OCI-LY7 (cell line): ENCODE measurements around the gene SUOX. TPM values are rescaled to one million over a fixed set of nuclear protein-coding genes. Genes with fewer than 3 reads are reported as not detected.
A peak's percentile ranks its signal among the peaks of the same experiment; 100 is the strongest.
"Not testable (repeated sequence)": the region's sequence is repeated elsewhere in the genome, so short reads cannot be mapped to it uniquely, and the experiment has no call there.

Source experiments
- BruUV-seq: library from RNA; stranded (reverse); fragments of 400-500 nt; replicated peaks from 2 replicates; lab custom pipeline; 2021; lab: Mats Ljungman, UMichigan
- CTCF ChIA-PET: fragments of 300-600 bp; sonication (Branson Sonifier 250); formaldehyde crosslinking; loops from one replicate; lab custom pipeline; 2022; ENCODE audit warnings: antibody characterized with exemption; ENCODE audit not compliant: unreplicated experiment; lab: Charles Lee
- POLR2A ChIA-PET: fragments of 300-600 bp; sonication (Branson Sonifier 250); formaldehyde crosslinking; loops from one replicate; lab custom pipeline; 2022; ENCODE audit warnings: antibody characterized with exemption; lab: Charles Lee
- DNase-seq: peaks from one replicate; pipeline ENCODE4 v3.0.0-alpha.2; 2015; ENCODE audit warnings: low spot score
- H2AFZ ChIP-seq: fragments of 200-600 bp; sonication (generic), shearing (Covaris generic); 2 replicates; pipeline ENCODE4 v1.6.1; 2014; ENCODE audit warnings: mild to moderate bottlenecking, antibody characterized with exemption, low read length, moderate library complexity
- H3K27ac ChIP-seq: fragments of 200-600 bp; sonication (generic); 2 replicates; pipeline ENCODE4 v1.5.1; 2014; ENCODE audit warnings: mixed run types, low read depth, mild to moderate bottlenecking, moderate library complexity, low read length, inconsistent platforms; ENCODE audit not compliant: poor library complexity, severe bottlenecking
- H3K36me3 ChIP-seq: fragments of 200-600 bp; sonication (generic); 2 replicates; pipeline ENCODE4 v1.6.1; 2014; ENCODE audit warnings: mild to moderate bottlenecking, antibody characterized with exemption, low read length, moderate library complexity, mixed read lengths; ENCODE audit not compliant: insufficient read depth
- H3K4me1 ChIP-seq: fragments of 200-600 bp; sonication (generic); 2 replicates; pipeline ENCODE4 v1.5.1; 2014; ENCODE audit warnings: mild to moderate bottlenecking, low read length; ENCODE audit not compliant: insufficient read depth, poor library complexity, severe bottlenecking
- H3K4me2 ChIP-seq: fragments of 200-600 bp; sonication (generic); 2 replicates; pipeline ENCODE4 v1.6.1; 2014; ENCODE audit warnings: mild to moderate bottlenecking, low read length
- H3K4me3 ChIP-seq: fragments of 200-600 bp; sonication (generic); 2 replicates; pipeline ENCODE4 v1.5.1; 2014; ENCODE audit warnings: mild to moderate bottlenecking, low read depth, low read length; ENCODE audit not compliant: poor library complexity, severe bottlenecking
- H3K79me2 ChIP-seq: fragments of 200-600 bp; sonication (generic); 2 replicates; pipeline ENCODE4 v1.6.1; 2016; ENCODE audit warnings: low read depth, mild to moderate bottlenecking, low read length, moderate library complexity, mixed read lengths; ENCODE audit not compliant: insufficient read depth
- H3K9me2 ChIP-seq: fragments of 200-600 bp; sonication (generic); 2 replicates; pipeline ENCODE4 v1.6.1; 2016; ENCODE audit warnings: mild to moderate bottlenecking, low read length, mixed read lengths; ENCODE audit not compliant: insufficient read depth
- H3K9me3 ChIP-seq: fragments of 200-600 bp; sonication (generic); 2 replicates; pipeline ENCODE4 v1.6.1; 2014; ENCODE audit warnings: mild to moderate bottlenecking, mixed run types, low read length, mixed read lengths
- H4K20me1 ChIP-seq: fragments of 200-600 bp; sonication (generic); 2 replicates; pipeline ENCODE4 v1.6.1; 2014; ENCODE audit warnings: mild to moderate bottlenecking, antibody characterized with exemption, low read length, moderate library complexity, mixed read lengths; ENCODE audit not compliant: insufficient read depth
- EZH2phosphoT487 ChIP-seq: fragments of 200-600 bp; sonication (generic); IDR thresholded peaks from 2 replicates; pipeline ENCODE4 v1.6.1; 2018; ENCODE audit warnings: low read depth, borderline replicate concordance, mild to moderate bottlenecking, mixed run types, antibody characterized with exemption, low read length, moderate library complexity, mixed read lengths
- intact Hi-C: fragments of 100-400 bp; cut with micrococcal nuclease; formaldehyde crosslinking; loops from one replicate; pipeline ENCODE4 v1.10.0; 2022; ENCODE audit not compliant: unreplicated experiment
- total RNA-seq, 2 experiments: library from RNA; depleted of rRNA in 1 of 2; stranded (reverse); fragments of >200 nt in 1 of 2; shearing (Covaris generic) in 1 of 2; gene quantifications; 2 replicates each; pipeline ENCODE4 v1.2.3, GENCODE V29; 2014 to 2022
- TF ChIP-seq, protein P1 (sequence below): fragments of 200-600 bp; sonication (generic); conservative IDR thresholded peaks from 2 replicates; pipeline ENCODE4 v1.5.1; 2014; ENCODE audit warnings: mild to moderate bottlenecking, antibody characterized with exemption, low read length, moderate library complexity, mixed read lengths

SUOX gene
- total RNA-seq, 2 experiments from 2014 or later = 2.7 to 6.4 TPM

GRCh38 chr12:55974308-55974730, 22.8 kb upstream of the SUOX start:
- peak; percentile 56 for DNase-seq
- Histone ChIP-seq H3K27ac (peak overlapping the region; percentile 55), H3K4me3 (peak overlapping the region; percentile 88), H3K4me2 (peak overlapping the region; percentile 74), H3K4me1 (peaks cover 23% of the 10 kb centered on the region), H2AFZ (peak overlapping the region; percentile 53; the same call in 1 of the 2 replicates), H4K20me1 (no peaks in the 10 kb centered on the region), H3K79me2 (peaks cover 21% of the 10 kb centered on the region; the same call in 1 of the 2 replicates), H3K9me3 (no peaks in the 10 kb centered on the region), H3K36me3 (peaks cover 40% of the 10 kb centered on the region), H3K9me2 (no peaks in the 10 kb centered on the region)
- BruUV-seq = no TSS peak
- ChIA-PET POLR2A (interaction anchor here (0.6 to 2.5 kb wide), 19 partner anchors 9 to 301 kb away, joined by 3 to 32 read pairs (median 4); partner anchors contain the start of genes CD63, ORMDL2, PYM1 and SARNP), CTCF (interaction anchor here (0.5 to 0.6 kb wide), 2 partner anchors 14 to 148 kb away, joined by 3 read pairs; no protein-coding TSS in a partner anchor)
- intact Hi-C loops = no loop called here
- TF ChIP-seq EZH2phosphoT487 = no peak
- TF ChIP-seq, protein P1, sequence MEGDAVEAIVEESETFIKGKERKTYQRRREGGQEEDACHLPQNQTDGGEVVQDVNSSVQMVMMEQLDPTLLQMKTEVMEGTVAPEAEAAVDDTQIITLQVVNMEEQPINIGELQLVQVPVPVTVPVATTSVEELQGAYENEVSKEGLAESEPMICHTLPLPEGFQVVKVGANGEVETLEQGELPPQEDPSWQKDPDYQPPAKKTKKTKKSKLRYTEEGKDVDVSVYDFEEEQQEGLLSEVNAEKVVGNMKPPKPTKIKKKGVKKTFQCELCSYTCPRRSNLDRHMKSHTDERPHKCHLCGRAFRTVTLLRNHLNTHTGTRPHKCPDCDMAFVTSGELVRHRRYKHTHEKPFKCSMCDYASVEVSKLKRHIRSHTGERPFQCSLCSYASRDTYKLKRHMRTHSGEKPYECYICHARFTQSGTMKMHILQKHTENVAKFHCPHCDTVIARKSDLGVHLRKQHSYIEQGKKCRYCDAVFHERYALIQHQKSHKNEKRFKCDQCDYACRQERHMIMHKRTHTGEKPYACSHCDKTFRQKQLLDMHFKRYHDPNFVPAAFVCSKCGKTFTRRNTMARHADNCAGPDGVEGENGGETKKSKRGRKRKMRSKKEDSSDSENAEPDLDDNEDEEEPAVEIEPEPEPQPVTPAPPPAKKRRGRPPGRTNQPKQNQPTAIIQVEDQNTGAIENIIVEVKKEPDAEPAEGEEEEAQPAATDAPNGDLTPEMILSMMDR = no peak

GRCh38 chr12:55978393-55978792, 18.7 kb upstream of the SUOX start:
- H4K20me1 ChIP-seq = no peaks in the 10 kb centered on the region
- no peak for TF ChIP-seq EZH2phosphoT487
- TF ChIP-seq, protein P1 = no peak
- H3K4me3 ChIP-seq = no peak overlapping the region
- CTCF ChIA-PET = no interaction called here
- H3K27ac ChIP-seq = no peak overlapping the region
- POLR2A ChIA-PET = no interaction called here
- no TSS peak for BruUV-seq
- no peaks in the 10 kb centered on the region for H3K9me3 ChIP-seq
- peaks cover 21% of the 10 kb centered on the region; the same call in 1 of the 2 replicates for H3K79me2 ChIP-seq
- no peak overlapping the region for H2AFZ ChIP-seq
- no peak for DNase-seq
- no peak overlapping the region for H3K4me2 ChIP-seq
- peaks cover 32% of the 10 kb centered on the region for H3K36me3 ChIP-seq
- H3K4me1 ChIP-seq = peaks cover 32% of the 10 kb centered on the region
- no peaks in the 10 kb centered on the region for H3K9me2 ChIP-seq
- intact Hi-C loops = no loop called here

DNA sequence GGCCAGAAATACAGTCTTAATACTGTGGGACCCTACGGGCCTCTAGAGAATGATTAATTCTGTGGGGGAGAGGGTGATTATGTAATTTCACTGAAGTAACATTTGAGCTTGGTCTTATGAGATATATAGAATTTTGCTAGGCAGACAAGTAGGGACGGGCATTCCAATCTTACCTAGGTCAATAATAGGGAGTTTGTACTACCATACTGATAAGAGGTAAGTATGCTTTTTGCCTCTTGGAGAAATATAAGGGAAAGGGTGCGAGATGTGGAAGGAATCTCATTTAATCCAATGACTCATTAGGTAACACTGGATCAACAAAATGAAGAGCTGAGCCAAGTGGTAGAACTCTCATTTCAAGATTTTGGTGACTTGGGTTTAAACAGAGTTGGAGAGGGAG, 18.0 kb upstream of the SUOX start:
- no peak for DNase-seq
- H3K9me2 ChIP-seq = no peaks in the 10 kb centered on the region
- no TSS peak for BruUV-seq
- no peak for TF ChIP-seq EZH2phosphoT487
- TF ChIP-seq, protein P1 = no peak
- H4K20me1 ChIP-seq = no peaks in the 10 kb centered on the region
- H3K36me3 ChIP-seq = peaks cover 36% of the 10 kb centered on the region
- no peaks in the 10 kb centered on the region for H3K9me3 ChIP-seq
- peaks cover 37% of the 10 kb centered on the region for H3K4me1 ChIP-seq
- CTCF ChIA-PET = no interaction called here
- peaks cover 21% of the 10 kb centered on the region; the same call in 1 of the 2 replicates for H3K79me2 ChIP-seq
- H2AFZ ChIP-seq = no peak overlapping the region
- H3K4me3 ChIP-seq = no peak overlapping the region
- H3K27ac ChIP-seq = no peak overlapping the region
- intact Hi-C loops = no loop called here
- POLR2A ChIA-PET = interaction anchor here (0.8 kb wide), 1 partner anchor 17 kb away, joined by 9 read pairs; no protein-coding TSS in a partner anchor
- H3K4me2 ChIP-seq = no peak overlapping the region

- H3K9me3 ChIP-seq, H2AFZ ChIP-seq, intact Hi-C loops, H3K79me2 ChIP-seq, H3K4me3 ChIP-seq, H4K20me1 ChIP-seq, BruUV-seq, DNase-seq, H3K9me2 ChIP-seq: not testable (repeated sequence)
- CTCF ChIA-PET = interaction anchor here (0.7 to 1.1 kb wide), 2 partner anchors 62 to 244 kb away, joined by 3 to 4 read pairs; no protein-coding TSS in a partner anchor
- POLR2A ChIA-PET = interaction anchor here (0.6 to 4.2 kb wide), 12 partner anchors 8 to 1646 kb away, joined by 3 to 32 read pairs (median 4); partner anchors contain the start of genes ORMDL2, RAB5B, RNF41 and SARNP
- H3K27ac ChIP-seq = peak overlapping the region; percentile 46
- H3K36me3 ChIP-seq = peaks cover 28% of the 10 kb centered on the region
- H3K4me2 ChIP-seq = 0 out of 2 replicates have a peak overlapping the region, but pooled peaks have one; percentile 63
- H3K4me1 ChIP-seq = peaks cover 28% of the 10 kb centered on the region
Observed at GRCh38 chr12:55981882-55982281, 15.2 kb upstream of the SUOX start.
